Muscle layer of colon (tissue), 2 donors: ENCODE data around the gene TGFB2.
"Not testable (repeated sequence)": the region's sequence is repeated elsewhere in the genome, so short reads cannot be mapped to it uniquely, and the experiment has no call there.

Experiments
- H3K27ac ChIP-seq: one replicate; pipeline ENCODE4 v1.7.0; 2013; ENCODE audit warnings: low read depth, mild to moderate bottlenecking, low read length, moderate library complexity
- H3K27me3 ChIP-seq, 2 donors: one replicate each; pipeline ENCODE4 v1.7.0; 2013; ENCODE audit warnings: low read length in 2 of 2, mild to moderate bottlenecking in 2 of 2; ENCODE audit not compliant: insufficient read depth in 2 of 2, control insufficient read depth in 1 of 2
- H3K36me3 ChIP-seq: one replicate; pipeline ENCODE4 v1.7.0; 2013; ENCODE audit warnings: mild to moderate bottlenecking, low read length; ENCODE audit not compliant: insufficient read depth
- H3K4me1 ChIP-seq: one replicate; pipeline ENCODE4 v1.7.0; 2013; ENCODE audit warnings: mild to moderate bottlenecking, low read length; ENCODE audit not compliant: insufficient read depth
- H3K4me3 ChIP-seq, 2 donors: one replicate each; pipeline ENCODE4 v1.7.0; 2013; ENCODE audit warnings: low read length in 2 of 2, low read depth in 1 of 2, mild to moderate bottlenecking in 1 of 2, moderate library complexity in 1 of 2
- H3K9ac ChIP-seq: one replicate; pipeline ENCODE4 v1.7.0; 2013; ENCODE audit warnings: low read length
- H3K9me3 ChIP-seq: one replicate; pipeline ENCODE4 v1.7.0; 2013; ENCODE audit warnings: mild to moderate bottlenecking, low read length
- donor health status: abdominal sarcoma.
- donor health status: Adenocarcinoma of cecum.

The TGFB2 gene

DNA sequence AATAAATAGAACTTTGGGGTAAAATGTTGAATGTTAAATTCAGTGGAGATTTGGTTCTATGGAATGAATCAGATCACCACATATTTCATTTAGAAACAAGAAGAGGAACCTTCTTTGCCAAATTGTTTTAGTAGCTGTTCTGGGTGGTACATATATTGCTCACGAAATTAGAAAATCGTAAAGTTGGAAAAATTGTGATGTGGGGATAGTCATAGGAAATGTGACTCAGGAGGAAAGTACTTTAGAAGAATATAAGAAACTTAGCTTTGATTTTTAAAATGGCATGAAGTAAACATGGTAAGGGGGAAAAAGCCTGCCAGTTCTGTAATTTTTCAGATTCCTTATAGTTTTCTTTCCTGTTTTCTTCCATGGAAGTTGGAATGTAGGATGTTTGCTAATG, 32.6 kb upstream of the TGFB2 start:
- H3K9ac ChIP-seq = no peak overlapping the region
- no peaks in the 10 kb centered on the region for H3K4me1 ChIP-seq
- H3K27me3 ChIP-seq = no peaks in the 10 kb centered on the region
- no peaks in the 10 kb centered on the region for H3K36me3 ChIP-seq
- no peak overlapping the region for H3K27ac ChIP-seq
- no peak overlapping the region for H3K4me3 ChIP-seq
- no peaks in the 10 kb centered on the region for H3K9me3 ChIP-seq

DNA sequence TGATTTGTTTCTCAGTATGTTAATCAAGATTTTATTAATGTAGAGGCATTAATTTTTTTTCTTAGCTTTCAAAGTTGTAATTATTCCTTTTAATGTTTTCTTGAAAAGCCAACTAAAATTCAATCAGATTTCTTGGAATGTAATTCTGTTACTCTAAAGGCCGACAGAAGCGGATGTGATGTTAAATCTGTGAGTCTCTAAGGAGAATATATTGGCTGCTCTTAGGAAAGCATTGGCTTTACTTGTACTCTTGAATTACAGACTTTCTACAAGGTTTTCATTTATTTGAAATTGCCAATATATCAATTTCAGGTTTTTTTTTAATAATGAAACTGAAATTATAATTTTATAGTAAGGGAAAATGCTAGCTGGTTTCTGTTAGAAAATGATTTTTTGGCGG, 30.8 kb upstream of the TGFB2 start:
- H3K27ac ChIP-seq = no peak overlapping the region
- H3K4me3 ChIP-seq = no peak overlapping the region
- H3K9me3 ChIP-seq = no peaks in the 10 kb centered on the region
- no peak overlapping the region for H3K9ac ChIP-seq
- H3K4me1 ChIP-seq = no peaks in the 10 kb centered on the region
- no peaks in the 10 kb centered on the region for H3K27me3 ChIP-seq
- H3K36me3 ChIP-seq = no peaks in the 10 kb centered on the region

- Histone ChIP-seq H3K9me3 (no peaks in the 10 kb centered on the region), H3K4me3 (no peak overlapping the region), H3K27me3 (no peaks in the 10 kb centered on the region), H3K9ac (no peak overlapping the region), H3K36me3 (no peaks in the 10 kb centered on the region), H3K4me1 (no peaks in the 10 kb centered on the region), H3K27ac (no peak overlapping the region)
Observed at GRCh38 chr1:218315638-218316037, 29.5 kb upstream of the TGFB2 start.

- H3K9me3 ChIP-seq = no peaks in the 10 kb centered on the region
- H3K27me3 ChIP-seq = no peaks in the 10 kb centered on the region
- H3K9ac ChIP-seq = no peak overlapping the region
- no peaks in the 10 kb centered on the region for H3K4me1 ChIP-seq
- no peaks in the 10 kb centered on the region for H3K36me3 ChIP-seq
- H3K27ac ChIP-seq = no peak overlapping the region
- no peak overlapping the region for H3K4me3 ChIP-seq
Observed at GRCh38 chr1:218317061-218317460, 28.1 kb upstream of the TGFB2 start.

- not testable (repeated sequence) for H3K27ac ChIP-seq, H3K36me3 ChIP-seq, H3K9me3 ChIP-seq, H3K4me3 ChIP-seq, H3K4me1 ChIP-seq, H3K9ac ChIP-seq, H3K27me3 ChIP-seq
Observed at GRCh38 chr1:218320182-218320581, 25.0 kb upstream of the TGFB2 start.

- H3K27ac ChIP-seq = no peak overlapping the region
- no peaks in the 10 kb centered on the region for H3K36me3 ChIP-seq
- no peak overlapping the region for H3K9ac ChIP-seq
- no peaks in the 10 kb centered on the region for H3K4me1 ChIP-seq
- no peaks in the 10 kb centered on the region for H3K9me3 ChIP-seq
- no peak overlapping the region for H3K4me3 ChIP-seq
- H3K27me3 ChIP-seq = no peaks in the 10 kb centered on the region
Observed at GRCh38 chr1:218322762-218323161, 22.4 kb upstream of the TGFB2 start.

- H3K9ac ChIP-seq = no peak overlapping the region
- H3K9me3 ChIP-seq = no peaks in the 10 kb centered on the region
Observed at GRCh38 chr1:218323568-218324225, 21.4 kb upstream of the TGFB2 start.

DNA sequence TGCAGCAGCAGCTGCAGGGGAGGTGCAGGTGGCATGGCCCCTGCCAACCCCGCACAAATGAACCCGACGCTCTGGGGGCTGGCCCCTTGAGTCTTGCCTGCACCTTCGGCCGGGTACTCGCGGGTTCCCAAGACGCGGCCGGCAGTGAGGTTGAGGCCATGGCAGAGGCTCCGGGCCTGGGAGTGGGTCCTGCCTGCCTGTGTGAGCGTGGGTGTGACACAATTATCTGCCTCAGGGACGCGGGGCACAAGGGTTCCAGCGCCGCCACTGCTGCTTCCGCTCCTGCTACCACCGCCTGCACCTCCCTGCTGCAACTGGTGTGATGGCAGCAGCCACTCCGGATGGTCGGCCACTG, 20.9 kb upstream of the TGFB2 start:
- H3K9me3 ChIP-seq = no peaks in the 10 kb centered on the region
- no peak overlapping the region for H3K9ac ChIP-seq
- H3K4me3 ChIP-seq = no peak overlapping the region
- no peaks in the 10 kb centered on the region for H3K27me3 ChIP-seq
- H3K4me1 ChIP-seq = no peaks in the 10 kb centered on the region
- H3K36me3 ChIP-seq = no peaks in the 10 kb centered on the region
- H3K27ac ChIP-seq = no peak overlapping the region

More at GRCh38 chr1:218323568-218324225, 21.4 kb upstream of the TGFB2 start:
- no peak overlapping the region for H3K27ac ChIP-seq
- H3K4me3 ChIP-seq = no peak overlapping the region
- H3K36me3 ChIP-seq = no peaks in the 10 kb centered on the region
- no peaks in the 10 kb centered on the region for H3K4me1 ChIP-seq
- H3K27me3 ChIP-seq = no peaks in the 10 kb centered on the region

DNA sequence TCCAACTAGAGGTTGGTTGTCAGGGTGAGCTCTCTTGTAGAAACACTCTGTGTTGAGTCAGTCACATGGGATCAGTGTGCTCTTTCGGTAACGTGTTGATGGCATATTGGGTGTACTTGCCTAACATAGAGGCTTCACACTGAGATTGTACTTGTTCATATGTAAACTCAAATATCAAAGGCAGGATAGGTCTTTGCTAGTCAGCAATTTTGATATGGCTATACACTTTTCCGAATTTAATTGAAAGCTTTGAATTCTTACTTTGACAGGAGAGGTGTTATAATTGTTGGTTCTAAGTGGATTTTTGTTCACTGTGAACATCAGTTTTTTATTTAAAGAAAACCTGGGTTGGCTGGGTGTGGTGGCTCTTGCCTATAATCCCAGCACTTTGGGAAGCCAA, 16.4 kb upstream of the TGFB2 start:
- no peaks in the 10 kb centered on the region for H3K36me3 ChIP-seq
- no peak overlapping the region for H3K9ac ChIP-seq
- no peak overlapping the region for H3K27ac ChIP-seq
- H3K27me3 ChIP-seq = no peaks in the 10 kb centered on the region
- no peaks in the 10 kb centered on the region for H3K9me3 ChIP-seq
- no peak overlapping the region for H3K4me3 ChIP-seq
- no peaks in the 10 kb centered on the region for H3K4me1 ChIP-seq

- H3K27ac ChIP-seq = no peak overlapping the region
- no peaks in the 10 kb centered on the region for H3K4me1 ChIP-seq
- H3K9ac ChIP-seq = no peak overlapping the region
- no peak overlapping the region for H3K4me3 ChIP-seq
- H3K9me3 ChIP-seq = no peaks in the 10 kb centered on the region
- no peaks in the 10 kb centered on the region for H3K36me3 ChIP-seq
- no peaks in the 10 kb centered on the region for H3K27me3 ChIP-seq
Observed at GRCh38 chr1:218330043-218330623, 15.0 kb upstream of the TGFB2 start.

DNA sequence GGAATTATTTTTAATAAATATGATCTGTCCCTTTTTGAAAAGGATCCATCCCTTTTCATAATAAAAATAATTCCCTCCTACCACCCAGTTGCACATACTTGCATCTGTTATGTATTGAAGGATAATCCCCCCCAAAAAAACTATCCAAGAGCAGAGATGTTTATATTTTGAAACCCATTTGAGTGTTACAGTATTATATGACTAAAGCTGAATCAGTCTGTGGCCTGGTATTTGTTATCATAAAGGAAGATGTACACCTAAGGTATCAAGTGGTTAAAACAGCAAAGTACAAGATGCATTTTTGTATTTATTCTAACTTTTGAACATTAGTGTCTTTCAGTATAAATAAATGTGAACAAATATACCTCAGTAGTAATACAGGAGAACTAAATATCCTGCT, 12.7 kb upstream of the TGFB2 start:
- Histone ChIP-seq H3K9ac (no peak overlapping the region), H3K36me3 (no peaks in the 10 kb centered on the region)

DNA sequence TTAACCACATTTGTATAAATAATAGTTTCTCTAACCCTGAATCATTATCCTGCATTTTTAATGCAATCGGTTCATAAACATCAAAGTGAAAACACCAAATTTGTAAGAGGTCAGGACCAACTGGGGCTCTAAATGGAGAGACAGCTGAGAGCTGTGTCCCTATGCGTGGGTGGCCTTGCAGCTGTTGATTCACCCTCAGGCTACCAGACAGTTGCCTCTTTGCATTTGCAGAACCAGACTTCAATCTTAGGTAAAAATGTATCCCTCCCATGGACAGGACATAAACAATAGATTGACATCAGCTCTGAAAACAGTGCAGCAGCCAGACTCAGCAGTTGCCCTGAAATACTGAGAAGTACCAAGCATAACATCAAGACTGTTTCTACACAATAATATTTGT, 8.8 kb upstream of the TGFB2 start:
- no peaks in the 10 kb centered on the region for H3K27me3 ChIP-seq

More for the DNA sequence above, 12.7 kb upstream of the TGFB2 start:
- Histone ChIP-seq H3K9me3 (no peaks in the 10 kb centered on the region), H3K4me3 (no peak overlapping the region), H3K27ac (no peak overlapping the region), H3K4me1 (no peaks in the 10 kb centered on the region), H3K27me3 (no peaks in the 10 kb centered on the region)

More for the DNA sequence above, 8.8 kb upstream of the TGFB2 start:
- H3K36me3 ChIP-seq = no peaks in the 10 kb centered on the region
- no peak overlapping the region for H3K27ac ChIP-seq
- H3K9me3 ChIP-seq = no peaks in the 10 kb centered on the region
- H3K4me3 ChIP-seq = no peak overlapping the region
- no peak overlapping the region for H3K9ac ChIP-seq
- no peaks in the 10 kb centered on the region for H3K4me1 ChIP-seq
